SH-SY5Y (cell line): ENCODE data around the gene RAP1GAP2.

Experiments
- GATA2 ChIP-seq: IDR thresholded peaks from 2 replicates; pipeline ENCODE4 v1.6.1; 2011; ENCODE audit warnings: mild to moderate bottlenecking, low read depth, low read length
- GATA3 ChIP-seq: IDR thresholded peaks from 2 replicates; pipeline ENCODE4 v1.6.1; 2011; ENCODE audit warnings: low read depth, mild to moderate bottlenecking, low read length, moderate library complexity

- TF ChIP-seq GATA2 (no peak; the same call in 1 of the 2 replicates), GATA3 (no peak)
These were observed 67.0 kb downstream of the RAP1GAP2 start for GRCh38 chr17:2863204-2863603.
